GM21619 (cell line): Measurements from ENCODE around the gene IFI27L1.

ENCODE experiments used
- ATAC-seq: cut with Tn5 transposase; IDR thresholded peaks from one replicate; pipeline ENCODE4 v1.9.1; 2021; ENCODE audit not compliant: unreplicated experiment

IFI27L1 gene

GRCh38 chr14:94077823-94078222, 3.3 kb upstream of the IFI27L1 start:
- no peak for ATAC-seq

- no peak for ATAC-seq
Measured at GRCh38 chr14:94079891-94080620, 1.1 kb upstream of the IFI27L1 start.

- ATAC-seq: peak; percentile 32
Measured at GRCh38 chr14:94081386-94081820, 293 bp downstream of the IFI27L1 start.

GRCh38 chr14:94087891-94088290, 6.8 kb downstream of the IFI27L1 start:
- no peak for ATAC-seq

GRCh38 chr14:94088516-94088915, 7.4 kb downstream of the IFI27L1 start:
- ATAC-seq: no peak

GRCh38 chr14:94089479-94089878, 8.4 kb downstream of the IFI27L1 start:
- ATAC-seq: no peak

GRCh38 chr14:94093418-94093817, 12.3 kb downstream of the IFI27L1 start:
- no peak for ATAC-seq

- no peak for ATAC-seq
Measured at GRCh38 chr14:94097091-94097490, 16.0 kb downstream of the IFI27L1 start.

- ATAC-seq: no peak
Measured at GRCh38 chr14:94098326-94098992, 17.3 kb downstream of the IFI27L1 start.

GRCh38 chr14:94099006-94099405, 17.9 kb downstream of the IFI27L1 start:
- no peak for ATAC-seq

GRCh38 chr14:94100847-94101246, 19.7 kb downstream of the IFI27L1 start:
- no peak for ATAC-seq

GRCh38 chr14:94101748-94102147, 20.6 kb downstream of the IFI27L1 start:
- ATAC-seq: no peak

- ATAC-seq: no peak
Measured at GRCh38 chr14:94102768-94103482, 21.8 kb downstream of the IFI27L1 start.

- ATAC-seq: no peak
Measured at GRCh38 chr14:94103554-94104150, 22.5 kb downstream of the IFI27L1 start.

GRCh38 chr14:94104731-94105130, 23.6 kb downstream of the IFI27L1 start:
- no peak for ATAC-seq

- no peak for ATAC-seq
Measured at GRCh38 chr14:94109915-94110250, 28.8 kb downstream of the IFI27L1 start.

GRCh38 chr14:94110552-94111181, 29.6 kb downstream of the IFI27L1 start, which contains the start of gene IFI27:
Gene IFI27, plus strand, starts transcription at chr14:94110736.
- ATAC-seq: no peak

GRCh38 chr14:94111276-94112095, 30.4 kb downstream of the IFI27L1 start:
- ATAC-seq: no peak

GRCh38 chr14:94112513-94113063, 31.5 kb downstream of the IFI27L1 start:
- ATAC-seq: no peak

- no peak for ATAC-seq
Measured at GRCh38 chr14:94113073-94113472, 32.0 kb downstream of the IFI27L1 start.
